GM12874 (cell line): ENCODE measurements around the gene DLG2.

ENCODE experiments used
- TF ChIP-seq, protein P1 (sequence below): IDR thresholded peaks from 2 replicates; pipeline ENCODE4 v1.5.1; 2011; ENCODE audit warnings: low read depth, mild to moderate bottlenecking, control low read depth, low read length, moderate library complexity; ENCODE audit not compliant: insufficient read depth

The DLG2 gene

DNA sequence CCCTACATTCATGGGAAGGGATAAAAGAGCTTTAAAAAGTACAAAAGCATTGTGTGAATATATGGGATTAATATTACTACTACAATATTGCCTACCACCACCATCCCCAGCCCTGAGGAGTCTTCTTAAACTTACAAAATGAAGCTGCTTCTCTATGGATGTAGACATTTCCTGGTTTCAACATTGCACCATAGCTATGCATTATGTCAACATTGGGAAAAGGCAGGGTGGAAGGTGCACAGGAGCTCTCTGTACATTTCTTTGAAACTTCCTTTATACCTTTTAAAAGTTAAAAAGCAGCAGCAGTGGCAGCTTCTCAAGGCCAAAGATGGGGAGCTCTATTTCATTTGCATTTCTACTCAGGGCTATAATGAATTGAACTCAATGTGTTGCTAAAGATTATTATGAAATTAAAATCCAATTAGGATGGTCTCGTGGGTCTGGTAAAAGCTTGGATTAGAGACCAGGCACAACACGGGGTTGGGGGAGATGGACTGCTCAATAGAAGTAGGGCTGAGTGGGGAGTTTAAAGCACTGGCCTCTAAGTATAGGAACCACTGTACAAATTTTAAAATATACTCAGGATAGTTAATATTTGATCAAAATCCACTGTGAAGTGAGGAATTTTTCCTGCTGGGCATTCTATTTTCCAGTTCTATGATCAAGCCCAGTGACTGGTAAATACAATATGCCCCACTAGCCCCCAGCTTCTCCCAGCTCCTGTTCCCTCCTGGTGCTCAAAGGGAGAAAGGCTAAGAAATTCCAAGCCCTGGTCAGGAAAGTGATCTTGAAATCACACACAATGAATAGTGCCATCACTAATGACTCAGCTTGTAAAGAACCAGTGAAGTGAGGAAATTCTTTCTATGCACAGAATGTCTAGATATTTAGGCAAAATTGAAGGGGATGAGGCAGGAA lies 1978.3 kb downstream of the DLG2 start:
- TF ChIP-seq, protein P1, sequence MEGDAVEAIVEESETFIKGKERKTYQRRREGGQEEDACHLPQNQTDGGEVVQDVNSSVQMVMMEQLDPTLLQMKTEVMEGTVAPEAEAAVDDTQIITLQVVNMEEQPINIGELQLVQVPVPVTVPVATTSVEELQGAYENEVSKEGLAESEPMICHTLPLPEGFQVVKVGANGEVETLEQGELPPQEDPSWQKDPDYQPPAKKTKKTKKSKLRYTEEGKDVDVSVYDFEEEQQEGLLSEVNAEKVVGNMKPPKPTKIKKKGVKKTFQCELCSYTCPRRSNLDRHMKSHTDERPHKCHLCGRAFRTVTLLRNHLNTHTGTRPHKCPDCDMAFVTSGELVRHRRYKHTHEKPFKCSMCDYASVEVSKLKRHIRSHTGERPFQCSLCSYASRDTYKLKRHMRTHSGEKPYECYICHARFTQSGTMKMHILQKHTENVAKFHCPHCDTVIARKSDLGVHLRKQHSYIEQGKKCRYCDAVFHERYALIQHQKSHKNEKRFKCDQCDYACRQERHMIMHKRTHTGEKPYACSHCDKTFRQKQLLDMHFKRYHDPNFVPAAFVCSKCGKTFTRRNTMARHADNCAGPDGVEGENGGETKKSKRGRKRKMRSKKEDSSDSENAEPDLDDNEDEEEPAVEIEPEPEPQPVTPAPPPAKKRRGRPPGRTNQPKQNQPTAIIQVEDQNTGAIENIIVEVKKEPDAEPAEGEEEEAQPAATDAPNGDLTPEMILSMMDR: no peak

DNA sequence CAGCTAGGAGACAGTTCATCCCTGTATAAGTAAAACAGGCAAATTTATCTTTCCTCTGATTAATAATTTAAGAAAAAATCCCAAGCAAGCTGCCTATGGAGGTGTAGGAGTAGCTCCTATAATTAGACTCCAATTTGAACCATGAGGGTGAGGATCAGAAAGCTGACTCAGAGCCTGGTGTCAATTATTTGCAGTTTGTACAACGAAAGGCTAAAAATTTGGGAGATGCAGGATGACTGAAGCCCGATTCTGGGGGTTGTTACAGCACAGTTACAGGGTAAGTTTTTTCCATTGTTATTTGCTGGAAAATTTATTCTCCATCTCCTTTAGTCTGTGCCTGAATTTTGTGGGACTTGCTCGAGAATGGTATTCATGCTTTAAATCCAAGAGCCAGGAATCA lies 1981.6 kb downstream of the DLG2 start:
- TF ChIP-seq, protein P1: no peak

DNA sequence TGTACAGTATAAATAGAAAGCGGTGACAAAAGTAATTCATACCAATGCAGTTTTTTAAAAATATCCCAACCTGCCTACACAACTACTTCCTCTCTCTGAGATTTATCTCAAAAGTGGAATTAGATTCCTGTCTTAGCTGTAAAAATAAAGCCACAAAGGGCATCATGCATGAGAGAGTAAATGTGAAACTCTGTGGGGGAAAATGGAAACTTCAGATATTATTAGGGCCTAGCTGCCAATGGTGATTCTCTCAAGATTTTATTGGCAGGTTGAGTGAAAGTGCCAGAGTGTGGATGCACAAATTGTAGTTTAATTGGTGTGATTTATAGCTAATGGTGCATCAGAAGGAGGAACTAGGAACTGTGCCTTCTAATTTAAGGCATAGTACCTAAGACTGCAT lies 1984.0 kb downstream of the DLG2 start:
- TF ChIP-seq, protein P1: no peak

DNA sequence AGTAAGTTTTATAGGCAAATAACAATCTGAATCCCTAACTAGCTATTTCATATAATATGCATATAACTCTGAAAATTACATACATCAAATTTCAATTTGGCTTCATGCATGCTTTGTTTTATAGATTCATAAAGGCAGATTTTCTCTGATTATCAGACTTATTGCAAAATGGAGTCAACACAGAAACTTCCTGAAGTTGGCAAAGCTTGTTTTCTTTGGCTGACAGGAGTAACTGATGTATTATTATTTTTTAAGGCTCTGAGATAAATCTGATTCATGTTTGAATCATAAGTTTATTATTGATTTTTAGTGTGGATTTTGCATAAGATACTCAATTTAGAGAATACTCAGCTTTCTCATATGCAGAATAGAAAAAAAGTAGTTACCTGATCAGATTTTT lies 1984.6 kb downstream of the DLG2 start:
- TF ChIP-seq, protein P1: no peak

DNA sequence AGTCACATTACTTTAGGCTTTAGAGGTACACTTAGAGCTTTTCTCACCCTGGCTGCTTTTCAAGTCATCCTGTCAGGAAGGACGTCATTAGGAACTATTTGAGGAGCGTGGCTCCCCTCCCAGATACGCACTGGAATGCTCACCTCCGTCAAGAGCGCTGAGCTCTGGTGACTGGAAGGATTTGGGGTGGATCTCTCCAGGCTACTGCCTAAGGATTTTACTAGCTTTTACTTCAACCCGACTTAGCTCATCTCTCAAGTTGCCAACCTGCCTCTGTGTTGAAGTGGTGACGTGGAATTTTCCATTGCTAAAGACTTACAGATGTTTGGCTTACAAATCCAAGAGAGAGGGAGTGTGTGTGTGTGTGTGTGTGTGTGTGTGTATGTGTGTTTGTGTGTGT lies 1985.6 kb downstream of the DLG2 start:
- TF ChIP-seq, protein P1: no peak

DNA sequence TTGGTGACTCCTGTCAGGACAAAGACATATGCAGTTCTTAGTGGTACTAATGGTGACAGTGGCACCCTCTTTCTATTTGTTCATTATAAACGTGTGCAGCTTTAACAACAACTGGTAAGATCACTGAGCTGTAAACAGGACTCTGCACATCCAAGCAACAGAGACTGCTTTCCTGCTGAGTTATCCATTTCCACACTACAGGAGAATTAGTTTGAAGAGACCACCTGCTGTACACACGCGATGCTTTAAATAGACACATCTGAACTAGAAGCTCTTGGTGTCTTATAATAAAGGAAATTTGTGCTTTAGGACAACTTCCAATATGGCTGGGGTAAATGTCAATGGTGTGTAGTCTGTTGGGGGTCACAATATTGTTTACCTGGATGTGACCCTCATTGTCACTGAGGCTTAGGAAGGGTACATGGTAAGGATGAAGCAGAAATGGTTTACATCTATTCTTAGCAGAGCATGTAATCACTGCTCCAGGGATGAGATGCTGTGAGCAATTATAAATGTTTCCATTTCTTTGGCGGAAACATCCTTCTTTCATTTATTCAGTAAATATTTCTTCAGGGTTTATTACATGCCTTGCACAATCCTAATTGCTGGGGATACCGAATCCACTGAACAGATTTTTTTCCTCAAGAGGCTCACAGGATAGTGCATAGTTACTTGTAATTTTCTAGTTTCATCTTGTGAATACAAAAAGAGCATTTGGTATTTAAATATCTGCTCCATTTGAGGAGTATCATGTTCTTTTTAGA lies 1987.0 kb downstream of the DLG2 start:
- TF ChIP-seq, protein P1: no peak

DNA sequence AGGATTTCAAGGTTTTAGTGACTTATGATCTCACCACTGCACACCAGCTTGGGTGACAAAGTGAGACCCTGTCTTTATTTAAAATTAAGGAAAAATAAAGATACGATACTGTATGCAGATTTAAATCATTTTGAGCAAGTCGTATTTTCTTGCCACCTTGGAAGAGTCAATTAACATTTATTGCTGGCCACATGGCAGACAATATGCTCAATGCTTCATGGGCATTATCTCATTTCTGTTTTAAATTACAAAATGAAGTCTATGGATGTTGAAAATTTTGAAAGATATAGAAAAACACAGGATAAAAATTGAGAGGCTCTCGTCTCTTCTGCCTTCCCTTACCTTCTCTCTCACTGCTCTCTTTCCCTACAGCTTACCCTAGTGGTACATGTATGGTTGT lies 1992.0 kb downstream of the DLG2 start:
- TF ChIP-seq, protein P1: no peak
